GM21526 (cell line): ENCODE results near the gene ADGRD1.
A peak's percentile ranks its signal among the peaks of the same experiment; 100 is the strongest.

ENCODE experiments used
- ATAC-seq: cut with Tn5 transposase; IDR thresholded peaks from one replicate; pipeline ENCODE4 v1.9.1; 2021; ENCODE audit warnings: moderate library complexity; ENCODE audit not compliant: unreplicated experiment, low FRiP score

ADGRD1 gene

GRCh38 chr12:131097202-131098177 lies 143.8 kb downstream of the ADGRD1 start:
- ATAC-seq = no peak

- ATAC-seq = no peak
Measured at GRCh38 chr12:131098178-131098981, 144.7 kb downstream of the ADGRD1 start.

- ATAC-seq = no peak
Measured at GRCh38 chr12:131100031-131100674, 146.4 kb downstream of the ADGRD1 start.

GRCh38 chr12:131101006-131101405 lies 147.3 kb downstream of the ADGRD1 start:
- ATAC-seq = no peak

- ATAC-seq = peak; percentile 69
Measured at GRCh38 chr12:131101703-131102492, 148.2 kb downstream of the ADGRD1 start.

- no peak for ATAC-seq
Measured at GRCh38 chr12:131102493-131102931, 148.8 kb downstream of the ADGRD1 start.

- ATAC-seq = no peak
Measured at GRCh38 chr12:131102991-131103668, 149.4 kb downstream of the ADGRD1 start.

- no peak for ATAC-seq
Measured at GRCh38 chr12:131103669-131104462, 150.2 kb downstream of the ADGRD1 start.

- ATAC-seq = peak; percentile 58
Measured at GRCh38 chr12:131104463-131105350, 151.0 kb downstream of the ADGRD1 start.

GRCh38 chr12:131105351-131105735 lies 151.6 kb downstream of the ADGRD1 start:
- no peak for ATAC-seq

- no peak for ATAC-seq
Measured at GRCh38 chr12:131105736-131106348, 152.1 kb downstream of the ADGRD1 start.

- ATAC-seq = no peak
Measured at GRCh38 chr12:131106349-131106941, 152.7 kb downstream of the ADGRD1 start.

GRCh38 chr12:131108177-131108955 lies 154.7 kb downstream of the ADGRD1 start:
- ATAC-seq = no peak

GRCh38 chr12:131111446-131111845 lies 157.7 kb downstream of the ADGRD1 start:
- no peak for ATAC-seq

- no peak for ATAC-seq
Measured at GRCh38 chr12:131112021-131112420, 158.3 kb downstream of the ADGRD1 start.

GRCh38 chr12:131112700-131113290 lies 159.1 kb downstream of the ADGRD1 start:
- ATAC-seq = no peak
